Prostate gland (tissue), 2 donors: ENCODE data around the gene WDR86. TPM values are rescaled to one million over a fixed set of nuclear protein-coding genes. Genes with fewer than 3 reads are reported as not detected.

Experiments
- DNase-seq: peaks from one replicate; pipeline ENCODE4 v3.0.0-alpha.2; 2019; ENCODE audit warnings: low spot score
- H3K27ac ChIP-seq, 2 donors: fragments of 200-600 bp; sonication (generic); 2 replicates each; pipeline ENCODE4 v1.5.1; 2017 to 2019
- H3K27me3 ChIP-seq: fragments of 200-600 bp; sonication (generic); replicated peaks from 2 replicates; pipeline ENCODE4 v1.5.1; 2019; ENCODE audit not compliant: insufficient read depth
- H3K36me3 ChIP-seq, 2 donors: fragments of 200-600 bp; sonication (generic); 1 replicate in 1 of 2; 2 replicates in 1 of 2; pipeline versions ENCODE4 v1.5.1 to v1.8.1; 2017 to 2019
- H3K4me1 ChIP-seq: fragments of 200-600 bp; sonication (generic); replicated peaks from 2 replicates; pipeline ENCODE4 v1.5.1; 2019
- H3K4me3 ChIP-seq, 2 donors: fragments of 200-600 bp; sonication (generic); 2 replicates each; pipeline ENCODE4 v1.5.1; 2017 to 2019
- H3K9me3 ChIP-seq: fragments of 200-600 bp; sonication (generic); 2 replicates; pipeline ENCODE4 v1.5.1; 2017
- CTCF ChIP-seq, 4 experiments: fragments of 200-600 bp in 2 of 4; fragments of 450-650 bp in 2 of 4; sonication (generic) in 2 of 4; IDR thresholded peaks; 1 replicate in 3 of 4; 2 replicates in 1 of 4; pipeline ENCODE4 v1.5.1; 2016 to 2019; ENCODE audit warnings: antibody characterized with exemption in 4 of 4, mild to moderate bottlenecking in 2 of 4, moderate library complexity in 2 of 4
- POLR2A ChIP-seq: fragments of 450-650 bp; IDR thresholded peaks from one replicate; pipeline ENCODE4 v1.6.1; 2016; ENCODE audit warnings: antibody characterized with exemption, mild to moderate bottlenecking
- POLR2AphosphoS5 ChIP-seq: sonication (generic); formaldehyde crosslinking; IDR thresholded peaks from one replicate; pipeline ENCODE4 v1.6.1; 2017; ENCODE audit warnings: antibody characterized with exemption
- WGBS: methylation state at CpG from one replicate; pipeline ENCODE4 v1.1.5; 2018; 5-methylcytosine and 5-hydroxymethylcytosine counted together
- intact Hi-C: fragments of 100-400 bp; cut with DNase I; formaldehyde crosslinking; loops from one replicate; pipeline ENCODE4 v1.14.2; 2022
- total RNA-seq, 2 donors: library from RNA; depleted of rRNA; stranded (reverse); fragments of >200 nt; gene quantifications; one replicate each; pipeline ENCODE4 v1.1.0, GENCODE V29; 2016

WDR86 gene
- total RNA-seq, 2 donors from 2014 or later, result 3.6 to 12.8 TPM

GRCh38 chr7:151428378-151429236, 18.8 kb upstream of the WDR86 start:
- Histone ChIP-seq H3K27ac (peak overlapping the region; percentile 46 to 49), H3K4me1 (no peaks in the 10 kb centered on the region), H3K27me3 (no peaks in the 10 kb centered on the region), H3K9me3 (no peaks in the 10 kb centered on the region), H3K36me3 (no peaks in the 10 kb centered on the region), H3K4me3 (no peak overlapping the region)
- intact Hi-C loops, result no loop called here
- DNase-seq, result no peak
- WGBS, result 37% methylated on average over 13 of the region's 13 CpGs
- TF ChIP-seq POLR2A (no peak), CTCF (IDR thresholded peaks at IDR 0.05) (no peak), POLR2AphosphoS5 (no peak)

GRCh38 chr7:151427705-151428377, 18.0 kb upstream of the WDR86 start:
- 53% methylated on average over 10 of the region's 10 CpGs for WGBS
- no peak for TF ChIP-seq POLR2A
- TF ChIP-seq CTCF (IDR thresholded peaks at IDR 0.05), result no peak
- no peak for TF ChIP-seq POLR2AphosphoS5
- no peak for DNase-seq

GRCh38 chr7:151426904-151427704, 17.3 kb upstream of the WDR86 start:
- Histone ChIP-seq H3K27ac (peak overlapping the region in 1 of 2 donors; percentile 3), H3K36me3 (no peaks in the 10 kb centered on the region), H3K27me3 (no peaks in the 10 kb centered on the region), H3K4me3 (no peak overlapping the region), H3K4me1 (no peaks in the 10 kb centered on the region), H3K9me3 (no peaks in the 10 kb centered on the region)
- intact Hi-C loops, result no loop called here
- 80% methylated on average over 20 of the region's 23 CpGs for WGBS
- DNase-seq, result no peak
- TF ChIP-seq CTCF (IDR thresholded peaks at IDR 0.05), result no peak
- no peak for TF ChIP-seq POLR2AphosphoS5
- no peak for TF ChIP-seq POLR2A

More at GRCh38 chr7:151427705-151428377, 18.0 kb upstream of the WDR86 start:
- Histone ChIP-seq H3K4me1 (no peaks in the 10 kb centered on the region), H3K27ac (peak overlapping the region; percentile 46 to 49), H3K36me3 (no peaks in the 10 kb centered on the region), H3K9me3 (no peaks in the 10 kb centered on the region), H3K27me3 (no peaks in the 10 kb centered on the region), H3K4me3 (no peak overlapping the region)
- intact Hi-C loops, result no loop called here

- H3K27ac ChIP-seq, result peak overlapping the region; percentile 3 to 45
- H3K36me3 ChIP-seq, result no peaks in the 10 kb centered on the region
- no peak overlapping the region for H3K4me3 ChIP-seq
- no peaks in the 10 kb centered on the region for H3K4me1 ChIP-seq
- H3K9me3 ChIP-seq, result no peaks in the 10 kb centered on the region
- intact Hi-C loops, result no loop called here
- no peaks in the 10 kb centered on the region for H3K27me3 ChIP-seq
- WGBS, result 16% methylated on average over 14 of the region's 14 CpGs
- TF ChIP-seq POLR2AphosphoS5, result peak; percentile 56
- no peak for TF ChIP-seq CTCF (IDR thresholded peaks at IDR 0.05)
- DNase-seq, result peak; percentile 41
Measured at GRCh38 chr7:151426441-151426903, 16.6 kb upstream of the WDR86 start.
